ENCODE data around the gene ENTREP1. TPM values are rescaled to one million over a fixed set of nuclear protein-coding genes. Genes with fewer than 3 reads are reported as not detected.

The ENTREP1 gene, protein sequence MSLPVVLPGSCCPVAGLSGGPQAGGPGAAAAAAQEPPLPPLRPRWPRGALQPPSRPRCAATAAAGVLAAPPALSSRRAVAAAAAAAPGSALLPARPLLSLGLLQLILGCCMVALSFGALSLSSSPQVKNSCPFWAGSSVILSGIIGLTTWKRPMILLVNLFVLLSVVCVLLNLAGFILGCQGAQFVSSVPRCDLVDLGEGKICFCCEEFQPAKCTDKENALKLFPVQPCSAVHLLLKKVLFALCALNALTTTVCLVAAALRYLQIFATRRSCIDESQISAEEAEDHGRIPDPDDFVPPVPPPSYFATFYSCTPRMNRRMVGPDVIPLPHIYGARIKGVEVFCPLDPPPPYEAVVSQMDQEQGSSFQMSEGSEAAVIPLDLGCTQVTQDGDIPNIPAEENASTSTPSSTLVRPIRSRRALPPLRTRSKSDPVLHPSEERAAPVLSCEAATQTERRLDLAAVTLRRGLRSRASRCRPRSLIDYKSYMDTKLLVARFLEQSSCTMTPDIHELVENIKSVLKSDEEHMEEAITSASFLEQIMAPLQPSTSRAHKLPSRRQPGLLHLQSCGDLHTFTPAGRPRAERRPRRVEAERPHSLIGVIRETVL
- polyA plus RNA-seq = 3.5 and 6.7 TPM in 2 replicates

DNA sequence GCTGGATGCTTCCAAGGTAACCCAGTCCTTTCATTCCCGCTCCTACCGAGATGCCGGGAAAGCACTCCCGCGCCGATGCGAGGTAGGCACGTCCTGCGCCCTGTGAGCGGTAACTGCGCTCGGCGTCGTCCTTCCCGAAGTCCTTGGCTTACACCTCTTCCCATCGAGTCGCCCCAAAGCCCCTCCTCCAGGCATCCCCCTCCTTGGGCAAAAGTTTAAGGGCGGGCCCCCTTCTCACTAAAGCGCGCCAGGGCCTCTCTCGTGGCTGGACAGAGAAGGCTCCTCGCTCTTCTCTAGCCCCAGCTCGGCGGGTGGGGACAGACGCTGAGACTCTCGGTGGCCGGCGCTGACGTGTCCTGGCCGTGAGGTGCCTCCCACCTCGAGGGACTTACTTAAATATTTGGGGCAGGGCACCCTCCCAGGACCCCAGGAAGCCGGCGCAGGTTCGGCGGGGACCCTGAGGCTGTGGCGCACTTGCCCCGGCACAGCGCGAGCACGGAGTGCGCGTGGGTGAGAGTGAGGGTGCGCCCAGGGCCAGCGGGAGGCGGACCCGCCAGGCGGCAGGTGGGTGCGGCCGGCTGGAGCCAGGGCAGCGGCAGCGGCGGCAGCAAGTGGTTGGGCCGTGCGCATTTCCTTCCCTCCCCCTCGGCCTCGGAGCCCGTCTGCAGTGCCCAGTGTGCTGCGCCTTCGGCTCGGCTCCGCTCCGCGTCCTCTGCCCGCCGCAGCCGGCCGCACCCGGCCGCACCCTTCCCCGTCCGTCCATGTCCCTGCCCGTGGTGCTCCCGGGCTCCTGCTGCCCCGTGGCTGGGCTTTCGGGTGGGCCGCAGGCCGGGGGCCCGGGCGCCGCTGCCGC, at the start of gene ENTREP1:
Gene ENTREP1, plus strand, starts transcription at position 667 of the 853 bp plus-strand sequence. Its CDS starts 95 bp downstream, at position 762.

Other genes with a start within 250 kb of the ENTREP1 start
- 27.2 and 44.1 TPM in 2 replicates for gene TJP2, start 150.9 kb upstream of the ENTREP1 start, polyA plus RNA-seq